HG03175 (cell line): ENCODE results near the gene PKD1.

ENCODE experiments used
- ATAC-seq: cut with Tn5 transposase; IDR thresholded peaks from one replicate; pipeline ENCODE4 v1.9.1; 2021; ENCODE audit warnings: mild to moderate bottlenecking, moderate library complexity; ENCODE audit not compliant: unreplicated experiment

PKD1 gene

GRCh38 chr16:2078691-2079090, 57.0 kb downstream of the PKD1 start:
- ATAC-seq: no peak

DNA sequence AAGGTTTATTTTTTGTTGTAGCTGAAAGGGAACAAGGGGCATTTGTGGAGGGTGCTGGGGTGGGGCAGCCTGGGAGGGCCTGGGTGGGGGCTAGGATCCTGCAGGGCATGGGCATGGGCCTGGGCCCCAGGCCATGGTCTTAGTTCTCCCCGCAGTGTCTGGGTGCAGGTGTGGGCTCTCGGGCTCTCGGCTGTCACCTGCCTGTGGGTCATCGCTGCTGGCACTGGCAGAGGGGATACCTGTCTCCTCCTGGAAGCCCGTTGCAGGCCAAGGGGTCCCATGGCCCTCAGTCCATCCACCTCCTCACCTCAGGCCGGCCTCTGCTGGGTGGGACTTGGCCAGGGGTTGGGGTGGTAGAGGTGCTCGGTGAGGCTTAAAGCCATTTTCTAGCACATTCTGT, 57.6 kb downstream of the PKD1 start:
- no peak for ATAC-seq

DNA sequence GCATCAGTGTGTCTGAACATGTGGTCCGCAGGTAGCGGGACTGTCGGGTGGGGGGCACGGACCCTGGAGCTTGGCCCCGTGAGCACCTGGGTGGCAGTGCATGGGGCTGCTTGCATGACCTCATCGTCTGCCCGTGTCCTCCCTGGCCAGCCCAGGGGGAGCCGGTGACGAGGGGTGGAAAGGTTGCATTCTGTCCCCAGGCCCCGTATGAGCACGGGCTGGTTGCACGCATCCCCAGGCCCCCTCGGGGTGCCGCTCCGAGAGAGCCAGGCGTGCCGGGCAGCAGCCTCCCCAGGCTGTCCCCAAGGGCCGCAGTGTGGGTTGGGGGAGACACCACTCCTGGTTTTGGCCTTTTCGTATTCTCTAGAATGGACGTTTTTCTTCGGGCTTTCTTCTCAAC, 58.0 kb downstream of the PKD1 start:
- no peak for ATAC-seq

DNA sequence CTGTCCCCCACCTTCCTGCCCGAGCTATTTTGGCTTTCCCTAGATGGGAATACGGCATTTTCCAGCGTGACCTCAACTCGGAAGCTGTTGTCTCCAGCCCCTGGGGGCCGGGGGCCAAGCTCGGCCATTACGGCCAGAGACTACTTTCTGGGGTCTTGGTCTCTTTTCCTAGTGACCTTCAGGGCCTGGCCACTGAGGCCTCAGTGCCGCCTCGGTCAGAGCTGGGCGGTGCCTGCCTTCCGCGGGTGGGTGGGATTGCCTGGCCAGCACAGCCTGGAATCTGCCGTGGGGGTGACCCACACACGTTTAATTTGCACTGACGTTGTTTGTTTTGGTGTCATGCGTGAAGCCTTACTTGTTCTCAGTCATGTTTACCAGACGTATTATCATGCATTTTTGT, 58.7 kb downstream of the PKD1 start:
- ATAC-seq: no peak

DNA sequence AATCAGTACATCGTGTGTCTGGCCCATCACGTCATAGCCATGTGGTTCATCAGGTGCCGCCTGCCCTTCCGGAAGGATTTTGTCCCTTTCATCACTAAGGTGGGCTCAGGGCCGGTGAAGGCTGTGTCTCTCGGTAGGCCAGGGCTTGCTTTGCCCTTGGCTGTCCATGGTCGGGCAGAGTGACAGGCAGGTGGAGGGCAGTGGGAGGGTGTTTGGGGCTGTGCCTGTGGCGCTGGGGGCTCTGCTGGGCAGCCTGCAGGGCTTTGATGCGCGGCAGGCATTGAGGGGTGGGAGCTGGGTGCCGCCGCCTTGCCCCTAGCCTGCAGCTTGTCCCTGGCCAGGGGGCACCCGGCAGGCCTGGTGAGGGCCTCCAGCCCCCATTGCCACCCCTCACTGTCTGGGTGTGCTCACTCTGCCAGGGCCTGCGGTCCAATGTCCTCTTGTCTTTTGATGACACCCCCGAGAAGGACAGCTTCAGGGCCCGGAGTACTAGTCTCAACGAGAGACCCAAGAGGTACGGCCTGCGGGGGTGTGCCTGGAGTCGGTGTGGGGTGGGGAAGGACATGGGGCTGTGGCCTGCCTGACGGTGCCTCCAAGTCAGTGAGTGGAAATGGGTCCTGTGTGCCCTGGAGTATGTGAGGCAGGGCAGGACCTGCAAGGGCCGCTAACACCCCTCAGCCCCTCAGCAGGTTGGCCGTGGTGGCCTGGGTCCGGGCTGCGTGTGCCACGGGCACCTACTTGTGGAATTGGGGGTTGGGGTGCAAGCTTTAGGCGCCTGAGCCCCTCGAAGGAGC, 59.4 kb downstream of the PKD1 start:
- ATAC-seq: no peak

DNA sequence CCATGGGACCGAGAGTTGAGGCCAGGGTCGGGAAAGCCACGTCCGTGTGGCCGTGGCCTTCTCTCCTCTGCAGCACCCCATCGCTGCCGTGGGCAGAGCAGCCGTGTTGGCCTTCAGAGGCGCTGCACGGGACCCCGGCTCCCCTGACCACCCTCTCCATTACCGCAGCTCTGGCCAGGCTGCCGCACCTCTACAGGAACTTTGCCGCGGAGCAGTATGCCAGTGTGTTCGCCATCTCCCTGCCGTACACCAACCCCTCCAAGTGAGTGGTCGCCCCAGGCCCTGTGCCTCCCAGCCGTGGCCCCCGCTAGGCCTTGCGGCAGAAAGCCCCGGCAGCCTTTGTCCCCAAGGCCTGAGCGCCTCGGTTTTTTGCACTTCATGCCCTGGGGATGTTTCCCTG, 60.1 kb downstream of the PKD1 start:
- no peak for ATAC-seq

GRCh38 chr16:2074071-2074470, 61.6 kb downstream of the PKD1 start:
- ATAC-seq: no peak

- no peak for ATAC-seq
These were observed 62.8 kb downstream of the PKD1 start for GRCh38 chr16:2072926-2073325.

- no peak for ATAC-seq
These were observed 64.1 kb downstream of the PKD1 start for GRCh38 chr16:2071454-2072202.

DNA sequence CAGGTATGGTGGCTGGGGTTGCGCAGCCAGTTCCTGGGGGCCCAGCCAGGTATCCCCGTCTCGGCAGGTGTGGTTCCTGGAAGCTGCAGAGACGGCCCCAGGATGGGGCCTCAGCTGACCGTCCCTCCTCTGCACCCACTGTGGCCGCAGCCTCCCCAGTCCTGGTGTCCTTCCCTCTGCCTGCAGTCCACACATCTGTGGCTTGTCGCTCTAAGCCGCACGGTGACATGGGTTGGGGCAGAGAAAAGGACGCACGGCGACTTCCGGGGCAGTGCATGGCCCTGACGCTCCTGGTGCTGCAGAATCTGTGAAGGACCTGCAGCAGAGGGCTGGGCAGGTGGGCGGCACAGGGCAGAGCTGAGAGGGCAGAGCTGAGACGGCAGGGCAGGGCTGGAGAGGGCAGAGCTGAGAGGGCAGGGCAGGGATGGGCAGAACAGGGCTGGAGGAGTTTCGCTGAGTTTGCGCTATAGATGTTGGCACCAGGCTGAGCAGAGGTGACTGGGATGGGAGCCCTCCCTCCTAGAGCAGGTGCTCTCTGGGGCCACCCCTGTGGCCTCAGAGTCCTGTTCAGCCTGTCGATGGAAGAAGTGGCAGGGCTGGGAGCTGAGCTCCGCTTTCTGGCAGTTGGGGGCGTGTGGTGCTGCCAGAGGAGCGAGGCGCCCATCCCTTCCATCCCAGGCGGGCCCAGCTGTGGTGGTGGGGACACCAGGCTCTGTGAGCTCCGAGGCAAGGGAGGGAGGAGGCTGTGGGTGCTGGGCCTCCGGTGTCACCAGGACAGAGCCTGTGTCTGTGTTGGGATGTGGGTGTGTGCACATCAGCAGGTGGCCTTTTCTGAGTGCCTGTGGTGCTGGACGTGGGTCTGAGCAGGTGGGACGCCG, 64.9 kb downstream of the PKD1 start:
- ATAC-seq: no peak

DNA sequence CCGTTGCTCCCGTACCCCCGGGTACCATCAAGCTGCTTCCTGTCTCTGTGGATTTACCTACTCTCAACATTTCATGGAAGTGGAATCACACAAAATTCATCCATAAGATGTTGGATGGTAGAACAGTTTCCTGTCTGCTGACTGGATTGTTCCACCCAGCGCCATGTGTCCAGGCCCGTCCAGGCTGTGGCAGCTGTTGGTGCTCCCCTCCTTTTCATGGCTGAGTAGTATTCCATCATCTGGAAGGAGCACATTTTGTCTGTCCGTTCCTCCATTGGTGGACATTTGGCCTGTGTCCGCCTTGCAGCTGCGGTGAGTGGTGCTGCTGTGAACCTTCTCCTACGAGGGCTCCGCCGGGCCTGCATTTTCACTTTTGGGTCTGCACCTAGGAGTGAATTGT, 69.6 kb downstream of the PKD1 start:
- ATAC-seq: no peak

DNA sequence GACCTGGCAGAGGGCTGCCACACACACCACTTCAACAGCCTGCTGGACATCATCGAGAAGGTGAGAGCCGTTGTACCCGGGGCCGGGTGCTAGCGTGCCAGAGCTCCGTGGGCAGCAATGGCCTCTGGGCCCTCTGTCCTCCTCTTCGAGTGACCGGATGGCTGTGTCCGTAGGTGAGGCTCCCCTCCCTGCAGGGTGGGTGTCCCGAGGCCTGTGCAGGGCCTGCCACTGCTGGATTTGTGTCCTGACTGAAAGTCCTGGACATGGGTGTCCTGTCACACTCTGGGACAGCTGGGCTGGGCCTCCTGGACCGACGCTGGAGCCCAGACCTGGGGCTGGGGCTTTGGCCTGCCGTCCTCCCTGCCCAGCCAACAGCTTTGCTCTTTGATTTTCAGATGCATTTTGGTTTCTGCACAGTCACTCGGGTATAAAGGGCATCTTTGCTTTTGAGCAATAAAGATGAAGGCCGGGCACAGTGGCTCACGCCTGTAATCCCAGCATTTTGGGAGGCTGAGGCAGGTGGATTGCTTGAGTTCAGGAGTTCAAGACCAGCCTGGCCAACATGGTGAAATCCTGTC, 71.2 kb downstream of the PKD1 start:
- ATAC-seq: no peak

DNA sequence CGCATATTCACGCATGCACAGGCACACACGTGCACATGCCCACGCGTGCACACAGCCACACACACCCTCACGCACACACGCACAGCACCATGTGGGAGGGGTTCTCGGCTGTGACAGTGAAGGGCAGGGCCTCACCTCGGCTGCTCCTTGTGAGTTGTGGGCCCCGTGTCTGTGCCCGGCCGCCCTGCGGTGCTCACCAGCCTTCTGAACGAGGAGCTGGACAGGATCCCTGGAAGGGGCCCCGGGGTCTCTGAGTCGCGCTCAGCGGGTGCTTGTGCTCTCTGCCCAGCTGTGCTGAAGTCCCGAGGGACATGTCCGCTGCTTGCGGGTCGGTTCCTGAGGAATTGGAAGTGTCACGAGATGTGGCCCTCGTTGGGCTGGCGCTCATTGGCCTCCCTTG, 71.8 kb downstream of the PKD1 start:
- ATAC-seq: no peak

DNA sequence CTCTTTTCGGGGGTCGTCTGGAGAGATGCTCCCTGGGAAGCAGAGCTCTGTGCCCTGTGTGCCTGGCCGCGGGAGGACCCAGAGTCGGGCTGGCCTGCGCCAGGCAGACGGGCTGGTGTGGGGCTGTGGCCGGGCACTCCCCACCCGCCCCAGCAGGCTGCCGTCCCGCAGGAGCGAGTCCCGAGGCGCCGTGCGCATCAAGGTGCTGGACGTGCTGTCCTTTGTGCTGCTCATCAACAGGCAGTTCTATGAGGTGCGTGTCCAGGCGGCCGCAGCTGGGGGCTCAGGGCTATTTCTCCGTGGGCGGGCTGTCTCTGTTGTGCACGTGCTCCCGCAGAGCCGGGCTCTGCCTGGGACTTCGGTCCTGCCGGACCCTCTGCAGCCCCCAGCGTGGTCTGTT, 72.9 kb downstream of the PKD1 start:
- ATAC-seq: no peak

DNA sequence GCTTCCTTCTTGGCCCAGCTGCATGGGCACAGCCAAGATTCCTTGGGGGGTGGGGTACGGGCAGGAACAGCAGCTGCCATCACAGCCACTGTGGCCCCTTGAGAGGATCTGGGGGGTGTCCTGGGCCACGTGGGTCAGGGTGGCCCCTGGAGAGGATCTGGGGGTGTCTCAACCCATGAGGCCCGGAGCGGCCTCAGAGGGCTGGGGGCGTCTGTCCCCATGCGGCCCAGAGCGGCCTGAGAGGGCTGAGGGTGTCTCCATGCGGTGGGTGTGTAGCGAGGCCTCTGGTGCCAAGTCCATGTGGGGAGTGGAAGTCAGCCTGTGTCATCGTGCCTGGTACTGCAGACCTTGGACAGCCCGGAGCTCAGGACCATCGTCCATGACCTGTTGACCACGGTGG, 74.2 kb downstream of the PKD1 start:
- no peak for ATAC-seq

GRCh38 chr16:2061023-2061422, 74.7 kb downstream of the PKD1 start:
- ATAC-seq: no peak

- no peak for ATAC-seq
These were observed 75.4 kb downstream of the PKD1 start for GRCh38 chr16:2060346-2060745.

GRCh38 chr16:2058872-2059271, 76.8 kb downstream of the PKD1 start:
- no peak for ATAC-seq

GRCh38 chr16:2058420-2058819, 77.3 kb downstream of the PKD1 start:
- no peak for ATAC-seq

GRCh38 chr16:2057438-2057837, 78.3 kb downstream of the PKD1 start:
- no peak for ATAC-seq
